Measurements from ENCODE around the gene DAPK2.

DAPK2 gene

DNA sequence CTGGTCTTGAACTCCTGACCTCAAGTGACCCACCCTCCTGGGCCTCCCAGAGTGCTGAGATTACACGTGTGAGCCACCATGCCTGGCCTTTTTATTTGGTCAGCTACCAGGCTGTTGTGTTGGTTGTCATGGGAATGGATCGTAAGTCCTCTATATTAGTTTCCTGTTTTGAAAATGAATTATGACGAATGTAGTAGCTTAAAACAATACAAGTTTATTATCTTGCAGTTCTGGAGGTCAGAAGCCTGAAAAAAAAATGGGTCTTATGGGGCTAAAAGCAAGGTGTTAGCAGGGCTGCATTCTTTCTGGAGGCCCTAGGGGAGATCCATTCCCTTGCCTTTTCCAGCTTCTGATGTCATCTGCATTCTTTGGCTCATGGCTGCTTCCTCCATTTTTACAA lies 187.4 kb downstream of the DAPK2 start:
- no peak for DNase-seq (ENCODE audit: low read depth)
- no peak overlapping the region for H3K4me3 ChIP-seq (ENCODE audit: low read depth, low read length)

DNA sequence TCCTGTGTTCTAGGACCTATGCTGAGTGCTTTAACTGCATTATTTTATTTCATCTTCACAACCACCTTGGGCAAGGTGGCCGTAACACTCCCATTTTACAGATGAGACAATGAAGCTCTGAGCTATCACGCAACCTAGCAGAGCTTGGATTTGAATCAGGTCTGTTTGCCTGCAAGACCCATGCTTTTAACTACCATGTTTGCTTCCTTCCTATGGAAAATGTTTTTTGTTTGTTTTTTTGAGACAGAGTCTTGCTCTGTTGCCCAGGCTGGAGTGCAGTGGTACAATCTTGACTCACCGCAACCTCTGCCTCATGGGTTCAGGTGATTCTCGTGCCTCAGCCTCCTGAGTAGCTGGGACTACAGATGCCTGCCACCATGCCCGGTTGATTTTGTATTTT lies 187.8 kb downstream of the DAPK2 start:
- DNase-seq (ENCODE audit: low read depth) = no peak
- H3K4me3 ChIP-seq (ENCODE audit: low read depth, low read length) = no peak overlapping the region

DNA sequence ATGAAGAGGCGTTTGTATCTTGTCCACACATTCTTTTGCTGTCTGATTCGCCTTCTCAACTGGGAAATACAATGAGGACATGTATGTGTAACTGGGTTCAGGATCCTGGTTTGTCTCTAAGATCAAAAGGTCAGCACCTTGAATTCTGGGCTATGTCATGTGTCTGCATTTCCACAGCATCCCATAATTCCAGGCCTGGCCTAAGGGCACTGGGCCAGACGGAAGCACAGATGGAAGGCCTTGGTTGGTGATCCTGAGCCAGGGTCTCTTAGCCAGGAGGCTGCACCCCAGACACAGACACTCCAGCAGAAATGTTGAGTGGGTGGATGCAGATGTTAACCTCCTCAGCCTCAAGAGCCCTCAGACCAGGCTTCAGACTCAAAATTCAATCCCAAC lies 188.8 kb downstream of the DAPK2 start:
- H3K4me3 ChIP-seq (ENCODE audit: low read depth, low read length) = no peak overlapping the region
- DNase-seq (ENCODE audit: low read depth) = no peak
